ENCODE data around the gene SAMD4B.
"Not testable (repeated sequence)": the region's sequence is repeated elsewhere in the genome, so short reads cannot be mapped to it uniquely, and the experiment has no call there.

Gene SAMD4B

GRCh38 chr19:39310558-39311311 is 31.5 kb upstream of the SAMD4B start:
- DNase-seq (ENCODE audit: low read depth), result peak; percentile 16

- DNase-seq (ENCODE audit: low read depth), result no peak
Measured at GRCh38 chr19:39314016-39314728, 28.0 kb upstream of the SAMD4B start.

- no peak for DNase-seq (ENCODE audit: low read depth)
Measured at GRCh38 chr19:39315933-39316332, 26.3 kb upstream of the SAMD4B start.

GRCh38 chr19:39316627-39317321 is 25.4 kb upstream of the SAMD4B start:
- no peak for DNase-seq (ENCODE audit: low read depth)

- DNase-seq (ENCODE audit: low read depth), result no peak
Measured at GRCh38 chr19:39317476-39317875, 24.7 kb upstream of the SAMD4B start.

- DNase-seq (ENCODE audit: low read depth), result no peak
Measured at GRCh38 chr19:39318071-39318470, 24.1 kb upstream of the SAMD4B start.

- no peak for DNase-seq (ENCODE audit: low read depth)
Measured at GRCh38 chr19:39318690-39319089, 23.5 kb upstream of the SAMD4B start.

- DNase-seq (ENCODE audit: low read depth), result no peak
Measured at GRCh38 chr19:39319098-39319891, 22.9 kb upstream of the SAMD4B start.

GRCh38 chr19:39319892-39320248 is 22.4 kb upstream of the SAMD4B start:
- DNase-seq (ENCODE audit: low read depth), result no peak

GRCh38 chr19:39321117-39321831 is 20.9 kb upstream of the SAMD4B start:
- no peak for DNase-seq (ENCODE audit: low read depth)

GRCh38 chr19:39321832-39322176 is 20.4 kb upstream of the SAMD4B start:
- DNase-seq (ENCODE audit: low read depth), result no peak

GRCh38 chr19:39324242-39324842 is 17.9 kb upstream of the SAMD4B start:
- DNase-seq (ENCODE audit: low read depth), result no peak

GRCh38 chr19:39325778-39326665 is 16.2 kb upstream of the SAMD4B start:
- DNase-seq (ENCODE audit: low read depth), result peak; percentile 36

GRCh38 chr19:39327363-39328045 is 14.7 kb upstream of the SAMD4B start:
- no peak for DNase-seq (ENCODE audit: low read depth)

GRCh38 chr19:39328046-39328705 is 14.0 kb upstream of the SAMD4B start:
- DNase-seq (ENCODE audit: low read depth), result peak; percentile 68

GRCh38 chr19:39329948-39330347 is 12.3 kb upstream of the SAMD4B start:
- DNase-seq (ENCODE audit: low read depth), result no peak

- no peak for DNase-seq (ENCODE audit: low read depth)
Measured at GRCh38 chr19:39332293-39332692, 9.9 kb upstream of the SAMD4B start.

GRCh38 chr19:39332738-39333137 is 9.5 kb upstream of the SAMD4B start:
- not testable (repeated sequence) for DNase-seq (ENCODE audit: low read depth)

- DNase-seq (ENCODE audit: low read depth), result no peak
Measured at GRCh38 chr19:39333507-39333906, 8.7 kb upstream of the SAMD4B start.
